Endothelial cell of umbilical vein (primary cell): ENCODE data around the gene COQ7. TPM values are rescaled to one million over a fixed set of nuclear protein-coding genes. Genes with fewer than 3 reads are reported as not detected.

Experiments used
- BruUV-seq: library from RNA; stranded (reverse); fragments of 400-500 nt; replicated peaks from 2 replicates; lab custom pipeline; 2021; lab: Mats Ljungman, UMichigan
- CTCF ChIA-PET: fragments of 300-600, 350-600 bp; sonication (Branson Sonifier 250); formaldehyde crosslinking; loops from one replicate; lab custom pipeline; 2021; ENCODE audit warnings: antibody characterized with exemption, inconsistent platforms; lab: Charles Lee
- POLR2A ChIA-PET: fragments of 300-600, 350-600 bp; sonication (Branson Sonifier 250); formaldehyde crosslinking; loops from one replicate; lab custom pipeline; 2021; ENCODE audit warnings: antibody characterized with exemption, inconsistent platforms; lab: Charles Lee
- DNase-seq: peaks from one replicate; pipeline ENCODE4 v3.0.0-alpha.2; 2011; ENCODE audit warnings: low read depth, low spot score
- FAIRE-seq: peaks from 2 replicates; lab custom pipeline; 2011; peaks lifted over from hg19 to GRCh38; lab: Jason Lieb, UNC
- H2AFZ ChIP-seq: 2 replicates; pipeline ENCODE4 v1.6.0; 2012; ENCODE audit warnings: low read depth, low read length, control low read depth, inconsistent platforms
- H3K27ac ChIP-seq: 2 replicates; pipeline ENCODE4 v1.5.1; 2011; ENCODE audit warnings: low read depth, mild to moderate bottlenecking, control low read depth, low read length, moderate library complexity; ENCODE audit not compliant: insufficient read depth
- H3K27me3 ChIP-seq, 2 experiments: 2 replicates each; pipeline versions ENCODE4 v1.6.0 to v1.6.1; 2011; ENCODE audit warnings: low read length in 2 of 2, mixed read lengths in 1 of 2; ENCODE audit not compliant: control insufficient read depth in 2 of 2, insufficient read depth in 2 of 2
- H3K36me3 ChIP-seq, 2 experiments: 2 replicates in 1 of 2; 3 replicates in 1 of 2; pipeline ENCODE4 v1.5.1; 2011; ENCODE audit warnings: low read length in 2 of 2, mild to moderate bottlenecking in 1 of 2, moderate library complexity in 1 of 2; ENCODE audit not compliant: control insufficient read depth in 2 of 2, insufficient read depth in 2 of 2; ENCODE audit errors: extremely low read depth in 1 of 2
- H3K4me1 ChIP-seq: 3 replicates; pipeline ENCODE4 v1.5.1; 2011; ENCODE audit warnings: mild to moderate bottlenecking, low read length; ENCODE audit not compliant: control insufficient read depth, insufficient read depth; ENCODE audit errors: extremely low read depth
- H3K4me2 ChIP-seq: 2 replicates; pipeline ENCODE4 v1.6.1; 2011; ENCODE audit warnings: low read length, control low read depth, mixed read lengths; ENCODE audit not compliant: insufficient read depth
- H3K4me3 ChIP-seq, 3 experiments: fragments of 200-600 bp in 1 of 3; sonication (generic), shearing (Covaris generic) in 1 of 3; replicated peaks in 1 of 3; 2 replicates each; pipeline ENCODE4 v1.5.1; 2011 to 2016; ENCODE audit warnings: control low read depth in 3 of 3, low read length in 3 of 3, mild to moderate bottlenecking in 2 of 3, inconsistent platforms in 1 of 3, low read depth in 1 of 3, moderate library complexity in 1 of 3; ENCODE audit not compliant: insufficient read depth in 1 of 3
- H3K79me2 ChIP-seq: 2 replicates; pipeline ENCODE4 v1.6.0; 2012; ENCODE audit warnings: low read length, inconsistent platforms; ENCODE audit not compliant: control insufficient read depth, insufficient read depth
- H3K9ac ChIP-seq: replicated peaks from 2 replicates; pipeline ENCODE3; 2011; ENCODE audit warnings: low read length, control low read depth; ENCODE audit not compliant: insufficient read depth; ENCODE audit errors: extremely low read depth
- H3K9me1 ChIP-seq: replicated peaks from 3 replicates; pipeline ENCODE4 v1.6.0; 2011; ENCODE audit warnings: mild to moderate bottlenecking, low read length; ENCODE audit not compliant: control insufficient read depth, insufficient read depth; ENCODE audit errors: extremely low read depth
- H3K9me3 ChIP-seq: replicated peaks from 2 replicates; pipeline ENCODE4 v1.5.1; 2012; ENCODE audit warnings: low read length, inconsistent platforms; ENCODE audit not compliant: control insufficient read depth, insufficient read depth
- H4K20me1 ChIP-seq: replicated peaks from 2 replicates; pipeline ENCODE3; 2011; ENCODE audit warnings: mild to moderate bottlenecking, low read length; ENCODE audit not compliant: control insufficient read depth, insufficient read depth; ENCODE audit errors: extremely low read depth
- EZH2 ChIP-seq: IDR thresholded peaks from 2 replicates; pipeline ENCODE4 v1.6.1; 2012; ENCODE audit warnings: borderline replicate concordance, low read depth, mild to moderate bottlenecking, moderate library complexity, low read length, inconsistent platforms; ENCODE audit not compliant: severe bottlenecking
- FOS ChIP-seq: IDR thresholded peaks from 2 replicates; pipeline ENCODE4 v1.6.1; 2011; ENCODE audit warnings: mild to moderate bottlenecking, low read length, moderate library complexity, borderline replicate concordance; ENCODE audit not compliant: insufficient read depth
- JUN ChIP-seq: IDR thresholded peaks from 2 replicates; pipeline ENCODE4 v1.6.1; 2011; ENCODE audit warnings: borderline replicate concordance, low read depth; ENCODE audit not compliant: insufficient read length, insufficient read depth
- MYC ChIP-seq: IDR thresholded peaks from one replicate; pipeline ENCODE4 v1.6.1; 2011; ENCODE audit warnings: mild to moderate bottlenecking, low read depth, low read length
- POLR2A ChIP-seq: IDR thresholded peaks from 2 replicates; pipeline ENCODE4 v1.6.1; 2012; ENCODE audit warnings: low read depth, mild to moderate bottlenecking, control low read depth, low read length
- POLR2AphosphoS5 ChIP-seq: IDR thresholded peaks from 2 replicates; pipeline ENCODE4 v1.6.1; 2012; ENCODE audit warnings: low read depth, mild to moderate bottlenecking, control low read depth, low read length, moderate library complexity; ENCODE audit not compliant: insufficient read depth
- dilution Hi-C: fragments of 300-500 bp; cut with MboI; formaldehyde crosslinking; loops from one replicate; pipeline ENCODE4 v1.15.0; 2019; ENCODE audit warnings: low sequenced_read_pairs; ENCODE audit not compliant: extremely low pct_ligation_motif_present
- intact Hi-C: fragments of 100-400 bp; cut with micrococcal nuclease; formaldehyde crosslinking; loops from one replicate; pipeline ENCODE4 v1.10.0; 2022
- polyA plus RNA-seq, 4 experiments: library from polyadenylated mRNA; depleted of rRNA in 3 of 4; stranded (reverse) in 3 of 4; unstranded in 1 of 4; fragments of >200 nt; gene quantifications; 2 replicates each; pipeline versions ENCODE4 v1.2.1 to v1.2.3, GENCODE V29; 2011 to 2012; ENCODE audit warnings: missing spikeins in 1 of 4
- total RNA-seq: library from RNA; stranded (reverse); gene quantifications from 2 replicates; pipeline ENCODE4 v1.2.3, GENCODE V29; 2021
- TF ChIP-seq, protein P1 (sequence below), 2 donors: IDR thresholded peaks; 1 replicate in 1 of 2; 2 replicates in 1 of 2; pipeline ENCODE4 v1.5.1; 2011; ENCODE audit warnings: low read length in 2 of 2, mild to moderate bottlenecking in 2 of 2, moderate library complexity in 2 of 2, control low read depth in 1 of 2, inconsistent platforms in 1 of 2, low read depth in 1 of 2; ENCODE audit not compliant: insufficient read depth in 1 of 2; ENCODE audit errors: extremely low read depth in 1 of 2

COQ7 gene
- total and polyA plus RNA-seq, 2 donors (not counting 3 experiments of a cell fraction or from before 2014, with no cell fraction given) = 12.9 to 24.2 TPM

DNA sequence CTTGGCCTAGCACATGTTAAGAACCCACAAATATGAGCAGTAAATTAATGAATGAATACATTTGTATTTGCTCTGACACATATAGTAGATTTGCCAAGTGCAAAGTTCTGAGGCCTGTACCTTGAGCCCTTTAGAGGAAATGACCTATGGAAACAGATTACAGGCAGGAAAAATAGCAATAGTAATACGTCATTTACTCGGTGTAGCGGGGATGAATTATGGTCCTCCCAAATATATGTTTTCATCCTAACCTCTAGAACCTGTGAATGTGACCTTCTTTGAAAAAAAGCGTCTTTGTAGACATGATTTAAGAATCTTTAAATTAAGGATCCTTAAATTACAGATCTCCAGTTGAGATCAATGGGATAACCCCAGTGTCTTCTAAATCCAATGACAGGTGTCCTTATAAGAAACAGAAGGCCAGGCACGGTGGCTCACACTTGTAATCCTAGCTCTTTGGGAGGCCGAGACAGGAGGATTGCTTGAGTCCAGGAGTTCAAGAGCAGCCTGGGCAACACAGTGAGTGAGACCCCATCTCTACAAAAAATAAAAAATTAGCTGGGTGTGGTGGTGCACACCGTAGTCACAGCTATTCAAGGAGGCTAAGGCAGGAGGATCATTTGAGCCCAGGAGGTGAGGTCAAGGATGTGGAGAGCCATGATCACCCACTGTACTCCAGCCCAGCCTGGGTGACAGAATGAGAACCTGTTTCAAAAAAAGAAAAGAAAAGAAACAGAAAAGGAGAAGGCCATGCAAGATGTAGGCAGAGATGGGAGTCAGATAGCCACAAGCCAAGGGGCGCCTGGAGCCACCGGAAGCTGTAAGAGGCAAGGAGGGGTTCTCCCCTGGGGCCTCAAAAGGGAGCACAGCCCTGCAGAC lies 41.2 kb downstream of the COQ7 start:
- dilution Hi-C loops (loop anchor here (25.0 kb wide), 1 partner anchor 321 kb away; the partner anchor contains the start of gene RPS15A), intact Hi-C loops (loop anchor here (1.0 kb wide), 2 partner anchors 16 to 41 kb away; partner anchors contain the start of gene COQ7)
- Histone ChIP-seq H3K4me1 (peaks cover 18% of the 10 kb centered on the region), H4K20me1 (no peaks in the 10 kb centered on the region), H3K4me2 (no peak overlapping the region), H3K79me2 (no peaks in the 10 kb centered on the region), H3K27ac (peak overlapping the region; percentile 48), H3K9me3 (no peaks in the 10 kb centered on the region), H2AFZ (no peak overlapping the region), H3K9ac (no peak overlapping the region), H3K27me3 (no peaks in the 10 kb centered on the region), H3K36me3 (no peaks in the 10 kb centered on the region), H3K4me3 (no peak overlapping the region), H3K9me1 (no peaks in the 10 kb centered on the region)
- ChIA-PET POLR2A (no interaction called here), CTCF (interaction anchor here (0.8 to 3.8 kb wide), 5 partner anchors 10 to 71 kb away, joined by 4 to 20 read pairs (median 5); no protein-coding TSS in a partner anchor)
- BruUV-seq = no TSS peak
- TF ChIP-seq JUN (peak; percentile 40), MYC (no peak), POLR2A (no peak), FOS (no peak), POLR2AphosphoS5 (no peak), EZH2 (no peak)
- TF ChIP-seq, protein P1, sequence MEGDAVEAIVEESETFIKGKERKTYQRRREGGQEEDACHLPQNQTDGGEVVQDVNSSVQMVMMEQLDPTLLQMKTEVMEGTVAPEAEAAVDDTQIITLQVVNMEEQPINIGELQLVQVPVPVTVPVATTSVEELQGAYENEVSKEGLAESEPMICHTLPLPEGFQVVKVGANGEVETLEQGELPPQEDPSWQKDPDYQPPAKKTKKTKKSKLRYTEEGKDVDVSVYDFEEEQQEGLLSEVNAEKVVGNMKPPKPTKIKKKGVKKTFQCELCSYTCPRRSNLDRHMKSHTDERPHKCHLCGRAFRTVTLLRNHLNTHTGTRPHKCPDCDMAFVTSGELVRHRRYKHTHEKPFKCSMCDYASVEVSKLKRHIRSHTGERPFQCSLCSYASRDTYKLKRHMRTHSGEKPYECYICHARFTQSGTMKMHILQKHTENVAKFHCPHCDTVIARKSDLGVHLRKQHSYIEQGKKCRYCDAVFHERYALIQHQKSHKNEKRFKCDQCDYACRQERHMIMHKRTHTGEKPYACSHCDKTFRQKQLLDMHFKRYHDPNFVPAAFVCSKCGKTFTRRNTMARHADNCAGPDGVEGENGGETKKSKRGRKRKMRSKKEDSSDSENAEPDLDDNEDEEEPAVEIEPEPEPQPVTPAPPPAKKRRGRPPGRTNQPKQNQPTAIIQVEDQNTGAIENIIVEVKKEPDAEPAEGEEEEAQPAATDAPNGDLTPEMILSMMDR (IDR thresholded peaks at IDR 0.05; ENCODE audit: extremely low read depth in 1 of 2, insufficient read depth in 1 of 2, low read depth in 1 of 2, low read length in 2 of 2) = no peak
- DNase-seq = peak; percentile 64
- peak; percentile 77 for FAIRE-seq
